ENCODE data around the gene PSMB8. TPM values are rescaled to one million over a fixed set of nuclear protein-coding genes. Genes with fewer than 3 reads are reported as not detected.

PSMB8 gene
- total RNA-seq, 1 experiment from 2014 or later: 31.6 TPM

- no peak for DNase-seq
- Histone ChIP-seq H3K9me2 (replicated peaks; ENCODE audit: low read length) (no peaks in the 10 kb centered on the region), H3K4me3 (ENCODE audit: low read length) (no peak overlapping the region), H3F3A (ENCODE audit: low read length, unreplicated experiment) (no peaks in the 10 kb centered on the region), H3K27me3 (ENCODE audit: low read length) (no peaks in the 10 kb centered on the region), H3K79me2 (ENCODE audit: low read length) (no peaks in the 10 kb centered on the region), H3K4me2 (ENCODE audit: low read length) (no peak overlapping the region), H3K9me3 (ENCODE audit: low read length) (no peaks in the 10 kb centered on the region), H3K36me3 (ENCODE audit: low read depth, low read length) (no peaks in the 10 kb centered on the region), H2AFZ (ENCODE audit: low read length) (no peak overlapping the region), H3K4me1 (ENCODE audit: insufficient read depth, low read length) (0 out of 2 replicates have a peak, but pooled peaks cover 4% of the 10 kb centered on the region), H3K27ac (ENCODE audit: low read length) (no peak overlapping the region), H3K9ac (ENCODE audit: low read length) (no peak overlapping the region), H4K20me1 (ENCODE audit: low read length) (no peaks in the 10 kb centered on the region)
- BruUV-seq (replicated peaks): no TSS peak
- TF ChIP-seq EZH2phosphoT487 (IDR thresholded peaks at IDR 0.05; ENCODE audit: borderline replicate concordance, low read length): no peak
- TF ChIP-seq, protein P1, sequence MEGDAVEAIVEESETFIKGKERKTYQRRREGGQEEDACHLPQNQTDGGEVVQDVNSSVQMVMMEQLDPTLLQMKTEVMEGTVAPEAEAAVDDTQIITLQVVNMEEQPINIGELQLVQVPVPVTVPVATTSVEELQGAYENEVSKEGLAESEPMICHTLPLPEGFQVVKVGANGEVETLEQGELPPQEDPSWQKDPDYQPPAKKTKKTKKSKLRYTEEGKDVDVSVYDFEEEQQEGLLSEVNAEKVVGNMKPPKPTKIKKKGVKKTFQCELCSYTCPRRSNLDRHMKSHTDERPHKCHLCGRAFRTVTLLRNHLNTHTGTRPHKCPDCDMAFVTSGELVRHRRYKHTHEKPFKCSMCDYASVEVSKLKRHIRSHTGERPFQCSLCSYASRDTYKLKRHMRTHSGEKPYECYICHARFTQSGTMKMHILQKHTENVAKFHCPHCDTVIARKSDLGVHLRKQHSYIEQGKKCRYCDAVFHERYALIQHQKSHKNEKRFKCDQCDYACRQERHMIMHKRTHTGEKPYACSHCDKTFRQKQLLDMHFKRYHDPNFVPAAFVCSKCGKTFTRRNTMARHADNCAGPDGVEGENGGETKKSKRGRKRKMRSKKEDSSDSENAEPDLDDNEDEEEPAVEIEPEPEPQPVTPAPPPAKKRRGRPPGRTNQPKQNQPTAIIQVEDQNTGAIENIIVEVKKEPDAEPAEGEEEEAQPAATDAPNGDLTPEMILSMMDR (conservative IDR thresholded peaks at IDR 0.05; ENCODE audit: low read depth, low read length): no peak
- no peak for TF ChIP-seq EZH2 (IDR thresholded peaks at IDR 0.05; ENCODE audit: low read length, unreplicated experiment)
- intact Hi-C loops (cut with micrococcal nuclease): loop anchor here (5.0 to 10.0 kb wide), 2 partner anchors 43 to 255 kb away; no protein-coding TSS in a partner anchor
- CTCF ChIA-PET: interaction anchor here (0.6 to 1.0 kb wide), 2 partner anchors 44 to 96 kb away, joined by 3 to 4 read pairs; no protein-coding TSS in a partner anchor
- no peak for ATAC-seq
- POLR2A ChIA-PET (ENCODE audit: unreplicated experiment): no interaction called here
Measured at GRCh38 chr6:32889533-32889932, 45.7 kb upstream of the PSMB8 start.

DNA sequence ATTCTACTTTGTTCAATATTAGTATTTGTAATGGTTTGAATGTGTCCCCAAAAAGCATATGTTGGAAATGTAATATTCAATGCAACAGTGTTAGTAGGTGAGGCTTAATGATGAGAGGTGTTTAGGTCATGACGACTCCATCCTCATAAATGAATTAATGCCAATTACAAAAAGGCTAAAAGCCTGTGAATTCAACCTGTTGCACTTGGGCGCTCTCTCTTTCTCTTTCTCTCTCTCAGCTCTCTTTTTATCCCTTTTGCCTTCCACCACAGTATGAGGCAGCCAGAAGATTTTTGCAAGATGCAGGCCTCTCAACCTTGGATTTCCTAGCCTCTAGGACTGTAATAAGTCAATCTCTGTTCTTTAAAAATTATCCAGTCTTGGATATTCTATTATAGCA lies 44.7 kb upstream of the PSMB8 start:
- Histone ChIP-seq H4K20me1 (ENCODE audit: low read length) (no peaks in the 10 kb centered on the region), H3K4me1 (ENCODE audit: insufficient read depth, low read length) (0 out of 2 replicates have a peak, but pooled peaks cover 4% of the 10 kb centered on the region), H3K36me3 (ENCODE audit: low read depth, low read length) (no peaks in the 10 kb centered on the region), H3K79me2 (ENCODE audit: low read length) (no peaks in the 10 kb centered on the region), H3K9me2 (replicated peaks; ENCODE audit: low read length) (no peaks in the 10 kb centered on the region), H3F3A (ENCODE audit: low read length, unreplicated experiment) (no peaks in the 10 kb centered on the region), H3K4me2 (ENCODE audit: low read length) (no peak overlapping the region), H3K4me3 (ENCODE audit: low read length) (no peak overlapping the region), H3K9ac (ENCODE audit: low read length) (no peak overlapping the region), H3K27ac (ENCODE audit: low read length) (no peak overlapping the region), H3K9me3 (ENCODE audit: low read length) (no peaks in the 10 kb centered on the region), H3K27me3 (ENCODE audit: low read length) (no peaks in the 10 kb centered on the region), H2AFZ (ENCODE audit: low read length) (no peak overlapping the region)
- BruUV-seq (replicated peaks): no TSS peak
- ChIA-PET POLR2A (ENCODE audit: unreplicated experiment) (no interaction called here), CTCF (no interaction called here)
- no peak for DNase-seq
- TF ChIP-seq EZH2phosphoT487 (IDR thresholded peaks at IDR 0.05; ENCODE audit: borderline replicate concordance, low read length): no peak
- ATAC-seq: no peak
- intact Hi-C loops (cut with micrococcal nuclease): loop anchor here (5.0 to 10.0 kb wide), 2 partner anchors 44 to 256 kb away; no protein-coding TSS in a partner anchor

- Histone ChIP-seq H3K4me2 (ENCODE audit: low read length) (no peak overlapping the region), H3K9ac (ENCODE audit: low read length) (no peak overlapping the region), H3K4me3 (ENCODE audit: low read length) (no peak overlapping the region), H3K79me2 (ENCODE audit: low read length) (no peaks in the 10 kb centered on the region), H3K4me1 (ENCODE audit: insufficient read depth, low read length) (0 out of 2 replicates have a peak, but pooled peaks cover 4% of the 10 kb centered on the region), H2AFZ (ENCODE audit: low read length) (no peak overlapping the region), H4K20me1 (ENCODE audit: low read length) (no peaks in the 10 kb centered on the region), H3K27ac (ENCODE audit: low read length) (no peak overlapping the region), H3K9me3 (ENCODE audit: low read length) (no peaks in the 10 kb centered on the region), H3F3A (ENCODE audit: low read length, unreplicated experiment) (no peaks in the 10 kb centered on the region), H3K27me3 (ENCODE audit: low read length) (no peaks in the 10 kb centered on the region), H3K36me3 (ENCODE audit: low read depth, low read length) (no peaks in the 10 kb centered on the region), H3K9me2 (replicated peaks; ENCODE audit: low read length) (no peaks in the 10 kb centered on the region)
- ChIA-PET CTCF (no interaction called here), POLR2A (ENCODE audit: unreplicated experiment) (no interaction called here)
- no peak for ATAC-seq
- BruUV-seq (replicated peaks): no TSS peak
- intact Hi-C loops (cut with micrococcal nuclease): loop anchor here (5.0 to 10.0 kb wide), 2 partner anchors 45 to 257 kb away; no protein-coding TSS in a partner anchor
- no peak for TF ChIP-seq EZH2phosphoT487 (IDR thresholded peaks at IDR 0.05; ENCODE audit: borderline replicate concordance, low read length)
- TF ChIP-seq, protein P1 (conservative IDR thresholded peaks at IDR 0.05; ENCODE audit: low read depth, low read length): no peak
- no peak for TF ChIP-seq EZH2 (IDR thresholded peaks at IDR 0.05; ENCODE audit: low read length, unreplicated experiment)
- no peak for DNase-seq
Measured at GRCh38 chr6:32887616-32888015, 43.8 kb upstream of the PSMB8 start.
